Cerebellar nuclear complex (tissue), 1 donor: ENCODE measurements around the gene LACTB.
A peak's percentile ranks its signal among the peaks of the same experiment; 100 is the strongest.

Source experiments
- DNase-seq, 2 experiments: peaks; one replicate each; lab custom pipeline; 2025; lab: John Stamatoyannopoulos, UW

Gene LACTB

GRCh38 chr15:63124506-63124905 is 2.8 kb downstream of the LACTB start:
- no peak for DNase-seq

- DNase-seq: no peak
These were observed 5.1 kb downstream of the LACTB start for GRCh38 chr15:63126726-63127125.

- DNase-seq: no peak
These were observed 12.1 kb downstream of the LACTB start for GRCh38 chr15:63133786-63134185.

- no peak for DNase-seq
These were observed 12.8 kb downstream of the LACTB start for GRCh38 chr15:63134245-63134985.

- no peak for DNase-seq
These were observed 13.6 kb downstream of the LACTB start for GRCh38 chr15:63135281-63135680.

- DNase-seq: no peak
These were observed 14.1 kb downstream of the LACTB start for GRCh38 chr15:63135804-63136203.

GRCh38 chr15:63136742-63137141 is 15.1 kb downstream of the LACTB start:
- DNase-seq: no peak

GRCh38 chr15:63140936-63141335 is 19.3 kb downstream of the LACTB start:
- no peak for DNase-seq

GRCh38 chr15:63145426-63145825 is 23.8 kb downstream of the LACTB start:
- DNase-seq: no peak

GRCh38 chr15:63146684-63147083 is 25.0 kb downstream of the LACTB start:
- no peak for DNase-seq

- no peak for DNase-seq
These were observed 30.0 kb downstream of the LACTB start for GRCh38 chr15:63151665-63152064.

GRCh38 chr15:63155486-63155885 is 33.8 kb downstream of the LACTB start:
- DNase-seq: no peak

- no peak for DNase-seq
These were observed 34.5 kb downstream of the LACTB start for GRCh38 chr15:63156086-63156710.

GRCh38 chr15:63156755-63157117 is 35.1 kb downstream of the LACTB start:
- DNase-seq: peak in 1 of 2 experiments; percentile 6

GRCh38 chr15:63157118-63157843 is 35.6 kb downstream of the LACTB start, which contains the start of gene RPS27L:
Gene RPS27L (minus strand): TSS chr15:63157477. CDS start chr15:63157405, 72 bp downstream.
- peak; percentile 9 to 53 for DNase-seq

- no peak for DNase-seq
These were observed 36.3 kb downstream of the LACTB start for GRCh38 chr15:63157891-63158431.

GRCh38 chr15:63160638-63161037 is 39.0 kb downstream of the LACTB start:
- DNase-seq: no peak

- no peak for DNase-seq
These were observed 41.6 kb downstream of the LACTB start for GRCh38 chr15:63163217-63163616.

GRCh38 chr15:63165166-63165859 is 43.7 kb downstream of the LACTB start:
- DNase-seq: no peak

- no peak for DNase-seq
These were observed 44.6 kb downstream of the LACTB start for GRCh38 chr15:63166219-63166618.

GRCh38 chr15:63169788-63170187 is 48.1 kb downstream of the LACTB start:
- DNase-seq: no peak

GRCh38 chr15:63172376-63172775 is 50.7 kb downstream of the LACTB start:
- no peak for DNase-seq
